Erythroblast (primary cell): ENCODE data around the gene PEX16.

Experiments used
- DNase-seq, 2 experiments: peaks; one replicate each; lab custom pipeline; 2025; lab: John Stamatoyannopoulos, UW
- GATA1 ChIP-seq: IDR thresholded peaks from 2 replicates; pipeline ENCODE4 v1.6.1; 2011; ENCODE audit warnings: low read depth, mild to moderate bottlenecking, control low read depth, low read length, moderate library complexity
- POLR2A ChIP-seq: IDR thresholded peaks from 2 replicates; pipeline ENCODE4 v1.6.1; 2011; ENCODE audit warnings: mild to moderate bottlenecking, low read length

Gene PEX16

GRCh38 chr11:45936511-45937054 lies 18.9 kb upstream of the PEX16 start:
- TF ChIP-seq POLR2A: no peak
- TF ChIP-seq GATA1: no peak
- DNase-seq: no peak

- TF ChIP-seq POLR2A: no peak
- TF ChIP-seq GATA1: no peak
- no peak for DNase-seq
These were observed 17.8 kb upstream of the PEX16 start for GRCh38 chr11:45935349-45936064.

DNA sequence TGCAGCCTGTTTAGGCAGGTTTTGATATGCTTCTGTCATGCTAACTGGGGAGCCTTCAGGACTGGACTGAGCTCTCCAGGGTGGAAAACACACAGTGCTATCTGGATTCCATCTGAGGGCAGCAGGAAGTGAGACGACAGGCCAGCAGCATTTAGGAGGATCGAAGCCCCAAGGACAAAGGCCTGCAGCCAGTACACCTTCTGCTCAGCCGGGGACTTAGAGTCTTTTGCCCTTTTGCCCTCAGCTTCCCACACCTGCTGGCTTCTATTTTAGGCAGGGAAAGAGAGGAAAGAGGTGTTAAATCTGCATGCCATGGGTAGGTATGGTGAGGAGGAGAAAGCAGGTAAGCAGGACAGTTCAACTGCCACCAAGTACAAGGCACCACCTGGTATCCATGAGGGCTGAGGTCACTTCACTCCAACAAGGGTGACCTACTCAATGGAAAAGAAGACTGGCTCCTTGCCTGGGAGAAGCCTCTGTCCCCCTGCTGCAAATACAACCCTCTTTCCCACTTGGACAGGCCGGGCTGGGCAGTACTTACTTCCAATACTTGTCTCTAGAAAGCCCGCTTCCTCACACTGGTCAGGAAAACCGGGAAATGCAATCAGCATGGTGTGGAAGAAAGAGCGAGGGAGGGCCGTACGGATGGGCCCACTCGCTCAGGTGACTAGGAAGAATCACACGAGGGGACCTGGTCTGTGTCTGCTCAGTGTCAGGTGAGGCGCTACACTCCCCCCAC lies 17.1 kb upstream of the PEX16 start:
- no peak for TF ChIP-seq GATA1
- no peak for TF ChIP-seq POLR2A
- no peak for DNase-seq

- no peak for TF ChIP-seq POLR2A
- no peak for TF ChIP-seq GATA1
- no peak for DNase-seq
These were observed 16.3 kb upstream of the PEX16 start for GRCh38 chr11:45933846-45934579.

- no peak for DNase-seq
- TF ChIP-seq GATA1 (no peak), POLR2A (no peak)
These were observed 15.6 kb upstream of the PEX16 start for GRCh38 chr11:45933131-45933831.

GRCh38 chr11:45932217-45932616 lies 14.5 kb upstream of the PEX16 start:
- TF ChIP-seq GATA1: no peak
- TF ChIP-seq POLR2A: no peak
- DNase-seq: no peak

- no peak for DNase-seq
- TF ChIP-seq POLR2A: no peak
- no peak for TF ChIP-seq GATA1
These were observed 14.1 kb upstream of the PEX16 start for GRCh38 chr11:45931739-45932138.

GRCh38 chr11:45930951-45931570 lies 13.4 kb upstream of the PEX16 start:
- TF ChIP-seq POLR2A (no peak), GATA1 (no peak)
- no peak for DNase-seq

DNA sequence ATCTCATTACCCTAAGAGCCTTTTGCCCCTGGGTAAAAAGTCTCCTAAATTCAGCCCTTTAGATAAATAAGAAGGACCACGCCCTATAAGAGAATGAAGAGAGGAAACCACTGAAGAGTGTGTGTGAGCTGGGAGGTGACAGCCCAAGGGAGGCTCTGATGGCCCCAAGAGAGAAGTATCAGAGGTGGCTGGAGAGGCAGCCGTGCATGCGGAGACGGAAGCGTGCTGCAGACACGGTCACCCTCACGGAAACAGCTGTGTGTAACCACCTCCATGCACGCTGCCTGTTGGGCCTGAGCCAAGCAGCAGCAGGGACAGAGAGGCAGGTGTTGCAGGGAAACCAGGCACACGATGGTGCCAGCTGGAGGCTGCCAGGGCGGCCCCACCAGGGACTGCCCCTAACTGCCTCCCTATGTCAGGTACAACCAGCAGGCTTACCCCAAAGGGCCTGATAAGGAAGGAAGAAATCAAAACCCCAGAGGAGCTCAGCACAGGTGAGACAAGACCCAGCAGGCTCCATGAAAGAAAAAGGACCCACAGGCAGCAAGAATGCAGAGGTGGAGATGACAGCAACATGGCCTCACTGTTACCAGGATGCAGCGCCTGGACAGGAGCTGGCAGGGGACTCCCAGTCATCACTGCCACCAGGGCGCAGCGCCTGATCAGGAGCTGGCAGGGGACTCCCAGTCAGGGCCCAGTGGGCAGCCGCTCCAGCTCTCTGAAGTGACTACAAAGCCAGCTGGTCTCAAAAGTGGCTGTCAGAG lies 12.5 kb upstream of the PEX16 start:
- DNase-seq: no peak
- TF ChIP-seq POLR2A: no peak
- no peak for TF ChIP-seq GATA1

DNA sequence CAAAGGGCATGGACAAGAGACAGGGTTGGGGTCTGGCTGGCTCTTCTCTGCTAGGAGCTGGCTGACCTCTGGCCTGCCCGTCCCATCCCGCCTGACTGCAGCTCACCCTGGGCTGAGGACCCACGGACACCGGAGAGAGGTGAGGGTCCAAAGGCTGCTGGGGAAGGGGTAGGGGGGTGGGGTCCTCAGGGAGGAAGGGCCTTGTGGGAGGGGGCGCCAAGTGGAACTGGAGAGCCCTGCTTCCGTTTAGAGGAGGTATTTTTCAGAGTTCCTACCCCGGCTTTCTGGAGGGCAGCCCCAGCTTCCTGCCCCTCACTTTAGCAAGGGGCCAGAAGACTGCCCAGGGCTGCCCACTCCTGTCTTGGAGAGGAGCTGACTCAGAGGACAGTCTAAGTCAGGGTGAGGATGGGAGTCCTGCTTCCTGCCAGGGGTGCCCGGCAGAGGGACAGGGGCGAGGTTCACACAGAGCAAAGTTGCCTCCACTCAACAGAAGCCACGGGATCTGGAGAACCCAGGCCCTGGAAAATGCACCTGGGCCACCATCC lies 11.9 kb upstream of the PEX16 start:
- TF ChIP-seq POLR2A (no peak), GATA1 (no peak)
- no peak for DNase-seq

- DNase-seq: no peak
- TF ChIP-seq POLR2A (no peak), GATA1 (no peak)
These were observed 11.0 kb upstream of the PEX16 start for GRCh38 chr11:45928535-45929215.
